Large intestine (tissue), 3 donors: Measurements from ENCODE around the gene TMEM151A. TPM values are rescaled to one million over a fixed set of nuclear protein-coding genes. Genes with fewer than 3 reads are reported as not detected.

Experiments used
- DNase-seq, 2 donors: peaks; one replicate each; pipeline versions ENCODE4 v3.0.0 to v3.0.0-alpha.2; 2013
- H3K27ac ChIP-seq: one replicate; pipeline ENCODE4 v1.5.1; 2013; ENCODE audit warnings: low read length
- H3K27me3 ChIP-seq: 2 replicates; pipeline ENCODE4 v1.6.1; 2013; ENCODE audit warnings: low read length; ENCODE audit not compliant: control insufficient read depth, insufficient read depth
- H3K36me3 ChIP-seq: 2 replicates; pipeline ENCODE4 v1.6.1; 2013; ENCODE audit warnings: low read length; ENCODE audit not compliant: control insufficient read depth, insufficient read depth
- H3K4me1 ChIP-seq: one replicate; pipeline ENCODE4 v1.6.1; 2013; ENCODE audit warnings: low read length; ENCODE audit not compliant: control insufficient read depth, insufficient read depth
- H3K4me3 ChIP-seq: one replicate; pipeline ENCODE4 v1.5.1; 2013; ENCODE audit warnings: low read length
- H3K9me3 ChIP-seq: one replicate; pipeline ENCODE4 v1.6.1; 2013; ENCODE audit warnings: mild to moderate bottlenecking, low read depth, low read length, moderate library complexity; ENCODE audit not compliant: control insufficient read depth
- WGBS: methylation state at CpG from one replicate; pipeline ENCODE4 v1.1.5; 2013; ENCODE audit warnings: low lambda C conversion rate; ENCODE audit not compliant: insufficient coverage; 5-methylcytosine and 5-hydroxymethylcytosine counted together
- polyA plus RNA-seq: library from polyadenylated mRNA; unstranded; fragments of 120-200 nt; gene quantifications from one replicate; pipeline ENCODE4 v1.2.1, GENCODE V29; 2013

Gene TMEM151A
- polyA plus RNA-seq, 1 donor: 3.1 TPM

- H3K36me3 ChIP-seq: peaks cover 35% of the 10 kb centered on the region
- peaks cover 13% of the 10 kb centered on the region for H3K27me3 ChIP-seq
- H3K4me3 ChIP-seq: no peak overlapping the region
- H3K4me1 ChIP-seq: peaks cover 5% of the 10 kb centered on the region
- H3K27ac ChIP-seq: no peak overlapping the region
- WGBS: no CpG with 5 or more reads among the region's 4 CpGs
- no peaks in the 10 kb centered on the region for H3K9me3 ChIP-seq
- DNase-seq: no peak
These were observed 31.7 kb upstream of the TMEM151A start for GRCh38 chr11:66259956-66260355.

- H3K4me1 ChIP-seq: peaks cover 6% of the 10 kb centered on the region
- peaks cover 7% of the 10 kb centered on the region for H3K27me3 ChIP-seq
- H3K9me3 ChIP-seq: no peaks in the 10 kb centered on the region
- H3K4me3 ChIP-seq: no peak overlapping the region
- WGBS: no CpG with 5 or more reads among the region's 16 CpGs
- peaks cover 42% of the 10 kb centered on the region for H3K36me3 ChIP-seq
- DNase-seq: no peak
- H3K27ac ChIP-seq: no peak overlapping the region
These were observed 30.1 kb upstream of the TMEM151A start for GRCh38 chr11:66261578-66261977.

- peaks cover 42% of the 10 kb centered on the region for H3K36me3 ChIP-seq
These were observed 29.5 kb upstream of the TMEM151A start for GRCh38 chr11:66262191-66262590.

GRCh38 chr11:66262696-66263095 lies 29.0 kb upstream of the TMEM151A start:
- H3K36me3 ChIP-seq: peaks cover 42% of the 10 kb centered on the region
- WGBS: no CpG with 5 or more reads among the region's 12 CpGs

More at GRCh38 chr11:66262191-66262590, 29.5 kb upstream of the TMEM151A start:
- Histone ChIP-seq H3K27me3 (peaks cover 2% of the 10 kb centered on the region), H3K9me3 (no peaks in the 10 kb centered on the region), H3K4me3 (no peak overlapping the region), H3K4me1 (peaks cover 12% of the 10 kb centered on the region), H3K27ac (no peak overlapping the region)
- no CpG with 5 or more reads among the region's 5 CpGs for WGBS
- DNase-seq: no peak

GRCh38 chr11:66263231-66263630 lies 28.5 kb upstream of the TMEM151A start:
- Histone ChIP-seq H3K27ac (no peak overlapping the region), H3K36me3 (peaks cover 42% of the 10 kb centered on the region), H3K9me3 (peaks cover 2% of the 10 kb centered on the region), H3K4me3 (no peak overlapping the region), H3K4me1 (peaks cover 16% of the 10 kb centered on the region), H3K27me3 (no peaks in the 10 kb centered on the region)
- no CpG with 5 or more reads among the region's 4 CpGs for WGBS
- no peak for DNase-seq

More at GRCh38 chr11:66262696-66263095, 29.0 kb upstream of the TMEM151A start:
- Histone ChIP-seq H3K4me1 (peaks cover 12% of the 10 kb centered on the region), H3K27me3 (no peaks in the 10 kb centered on the region), H3K9me3 (peaks cover 1% of the 10 kb centered on the region), H3K4me3 (no peak overlapping the region), H3K27ac (no peak overlapping the region)
- DNase-seq: no peak

GRCh38 chr11:66263785-66264184 lies 27.9 kb upstream of the TMEM151A start:
- 100% methylated on average over 1 of the region's 10 CpGs for WGBS
- Histone ChIP-seq H3K9me3 (peaks cover 2% of the 10 kb centered on the region), H3K36me3 (peaks cover 42% of the 10 kb centered on the region), H3K4me3 (no peak overlapping the region), H3K27ac (no peak overlapping the region), H3K27me3 (no peaks in the 10 kb centered on the region), H3K4me1 (peaks cover 11% of the 10 kb centered on the region)
- no peak for DNase-seq

GRCh38 chr11:66264383-66264782 lies 27.3 kb upstream of the TMEM151A start:
- peaks cover 2% of the 10 kb centered on the region for H3K9me3 ChIP-seq
- peaks cover 42% of the 10 kb centered on the region for H3K36me3 ChIP-seq
- H3K27me3 ChIP-seq: no peaks in the 10 kb centered on the region
- H3K4me3 ChIP-seq: no peak overlapping the region
- no peak overlapping the region for H3K27ac ChIP-seq
- WGBS: no CpG with 5 or more reads among the region's 8 CpGs
- H3K4me1 ChIP-seq: peaks cover 11% of the 10 kb centered on the region
- DNase-seq: no peak

- Histone ChIP-seq H3K4me3 (no peak overlapping the region), H3K9me3 (peaks cover 2% of the 10 kb centered on the region), H3K27me3 (no peaks in the 10 kb centered on the region), H3K27ac (no peak overlapping the region), H3K36me3 (peaks cover 37% of the 10 kb centered on the region), H3K4me1 (peaks cover 14% of the 10 kb centered on the region)
- DNase-seq: no peak
- no CpG with 5 or more reads among the region's 12 CpGs for WGBS
These were observed 26.8 kb upstream of the TMEM151A start for GRCh38 chr11:66264914-66265313.

- Histone ChIP-seq H3K27me3 (no peaks in the 10 kb centered on the region), H3K4me1 (peaks cover 15% of the 10 kb centered on the region), H3K9me3 (peaks cover 2% of the 10 kb centered on the region), H3K4me3 (no peak overlapping the region), H3K27ac (no peak overlapping the region), H3K36me3 (peaks cover 40% of the 10 kb centered on the region)
- 96% methylated on average over 5 of the region's 26 CpGs for WGBS
- no peak for DNase-seq
These were observed 25.9 kb upstream of the TMEM151A start for GRCh38 chr11:66265531-66266377.

GRCh38 chr11:66266378-66267038 lies 25.2 kb upstream of the TMEM151A start:
- peaks cover 15% of the 10 kb centered on the region for H3K4me1 ChIP-seq
- no peak for DNase-seq
- H3K27me3 ChIP-seq: no peaks in the 10 kb centered on the region
- no CpG with 5 or more reads among the region's 20 CpGs for WGBS
- H3K27ac ChIP-seq: peak overlapping the region; percentile 91
- peaks cover 41% of the 10 kb centered on the region for H3K36me3 ChIP-seq
- H3K4me3 ChIP-seq: peak overlapping the region; percentile 87
- peaks cover 2% of the 10 kb centered on the region for H3K9me3 ChIP-seq
